HepG2 (cell line): ENCODE results near the gene PRSS36.
"Not testable (repeated sequence)": the region's sequence is repeated elsewhere in the genome, so short reads cannot be mapped to it uniquely, and the experiment has no call there.

ENCODE experiments used
- AFF4 ChIP-seq: sonication (generic); formaldehyde crosslinking; IDR thresholded peaks from 2 replicates; pipeline ENCODE4 v1.4.0; 2020; ENCODE audit warnings: missing genetic modification reagents
- CC2D1A ChIP-seq: sonication (generic); formaldehyde crosslinking; IDR thresholded peaks from 2 replicates; pipeline ENCODE4 v1.8.1; 2023; ENCODE audit warnings: mild to moderate bottlenecking, missing genetic modification reagents
- CTCF ChIP-seq: sonication (generic); formaldehyde crosslinking; IDR thresholded peaks from 2 replicates; pipeline ENCODE4 v1.5.0; 2020; ENCODE audit warnings: mild to moderate bottlenecking, missing genetic modification reagents, moderate library complexity
- DPF2 ChIP-seq: sonication (generic); formaldehyde crosslinking; IDR thresholded peaks from 2 replicates; pipeline ENCODE4 v1.4.0; 2020; ENCODE audit warnings: mild to moderate bottlenecking, low read depth, missing genetic modification reagents, borderline replicate concordance
- ESRRA ChIP-seq: sonication (generic); formaldehyde crosslinking; IDR thresholded peaks from 2 replicates; pipeline ENCODE4 v1.5.1; 2020; ENCODE audit warnings: mild to moderate bottlenecking, low read depth, missing genetic modification reagents
- TAF1 ChIP-seq: sonication (generic); formaldehyde crosslinking; IDR thresholded peaks from 2 replicates; pipeline ENCODE4 v1.4.0; 2020; ENCODE audit warnings: missing genetic modification reagents
- ZNF24 ChIP-seq: fragments of 450-650 bp; IDR thresholded peaks from 2 replicates; pipeline ENCODE4 v1.6.1; 2017; ENCODE audit warnings: antibody characterized with exemption, mild to moderate bottlenecking
- ZNF274 ChIP-seq: sonication (generic); formaldehyde crosslinking; IDR thresholded peaks from 2 replicates; pipeline ENCODE4 v1.5.1; 2020; ENCODE audit warnings: mild to moderate bottlenecking, missing genetic modification reagents
- ZSCAN30 ChIP-seq: sonication (generic); formaldehyde crosslinking; IDR thresholded peaks from 2 replicates; pipeline ENCODE4 v1.5.0; 2020; ENCODE audit warnings: mild to moderate bottlenecking, missing genetic modification reagents
- TF ChIP-seq, protein P1 (sequence below): sonication (generic); formaldehyde crosslinking; IDR thresholded peaks from 2 replicates; pipeline ENCODE4 v1.8.1; 2023; ENCODE audit warnings: mild to moderate bottlenecking, inconsistent platforms, moderate library complexity, missing genetic modification reagents, borderline replicate concordance
- TF ChIP-seq, protein P2 (sequence below): sonication (generic); formaldehyde crosslinking; conservative IDR thresholded peaks from 2 replicates; pipeline ENCODE4 v1.4.0; 2020; ENCODE audit warnings: missing genetic modification reagents

DNA sequence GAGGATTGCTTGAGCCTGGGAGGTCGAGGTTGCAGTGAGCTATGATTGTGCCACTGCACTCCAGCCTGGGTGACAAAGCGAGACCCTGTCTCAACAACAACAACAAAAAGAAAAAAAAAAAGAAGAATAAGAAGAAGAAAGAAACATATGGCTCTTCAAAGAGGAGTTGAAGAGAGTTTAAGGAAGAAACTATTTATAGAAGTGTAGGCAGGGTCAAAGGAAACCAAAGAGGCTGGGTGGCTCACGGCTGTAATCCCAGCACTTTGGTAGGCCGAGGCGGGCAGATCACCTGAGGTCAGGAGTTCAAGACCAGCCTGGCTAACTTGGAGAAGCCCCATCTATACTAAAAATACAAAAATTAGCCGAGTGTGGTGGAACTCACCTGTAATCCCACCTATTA, 1.1 kb upstream of the PRSS36 start:
- TF ChIP-seq, protein P1, sequence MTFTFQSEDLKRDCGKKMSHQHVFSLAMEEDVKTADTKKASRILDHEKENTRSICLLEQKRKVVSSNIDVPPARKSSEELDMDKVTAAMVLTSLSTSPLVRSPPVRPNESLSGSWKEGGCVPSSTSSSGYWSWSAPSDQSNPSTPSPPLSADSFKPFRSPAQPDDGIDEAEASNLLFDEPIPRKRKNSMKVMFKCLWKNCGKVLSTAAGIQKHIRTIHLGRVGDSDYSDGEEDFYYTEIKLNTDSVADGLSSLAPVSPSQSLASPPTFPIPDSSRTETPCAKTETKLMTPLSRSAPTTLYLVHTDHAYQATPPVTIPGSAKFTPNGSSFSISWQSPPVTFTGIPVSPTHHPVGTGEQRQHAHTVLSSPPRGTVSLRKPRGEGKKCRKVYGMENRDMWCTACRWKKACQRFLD, result not testable (repeated sequence)
- TF ChIP-seq CC2D1A; ZNF24; ESRRA (CRISPR knock-in tag); ZSCAN30 (CRISPR knock-in tag); ZNF274; TAF1 (CRISPR knock-in tag); AFF4 (CRISPR knock-in tag); CTCF; DPF2 (CRISPR knock-in tag): not testable (repeated sequence)
- TF ChIP-seq, protein P2, sequence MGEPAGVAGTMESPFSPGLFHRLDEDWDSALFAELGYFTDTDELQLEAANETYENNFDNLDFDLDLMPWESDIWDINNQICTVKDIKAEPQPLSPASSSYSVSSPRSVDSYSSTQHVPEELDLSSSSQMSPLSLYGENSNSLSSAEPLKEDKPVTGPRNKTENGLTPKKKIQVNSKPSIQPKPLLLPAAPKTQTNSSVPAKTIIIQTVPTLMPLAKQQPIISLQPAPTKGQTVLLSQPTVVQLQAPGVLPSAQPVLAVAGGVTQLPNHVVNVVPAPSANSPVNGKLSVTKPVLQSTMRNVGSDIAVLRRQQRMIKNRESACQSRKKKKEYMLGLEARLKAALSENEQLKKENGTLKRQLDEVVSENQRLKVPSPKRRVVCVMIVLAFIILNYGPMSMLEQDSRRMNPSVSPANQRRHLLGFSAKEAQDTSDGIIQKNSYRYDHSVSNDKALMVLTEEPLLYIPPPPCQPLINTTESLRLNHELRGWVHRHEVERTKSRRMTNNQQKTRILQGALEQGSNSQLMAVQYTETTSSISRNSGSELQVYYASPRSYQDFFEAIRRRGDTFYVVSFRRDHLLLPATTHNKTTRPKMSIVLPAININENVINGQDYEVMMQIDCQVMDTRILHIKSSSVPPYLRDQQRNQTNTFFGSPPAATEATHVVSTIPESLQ (CRISPR knock-in tag), result not testable (repeated sequence)
